ENCODE results near the gene NIPBL. TPM values are rescaled to one million over a fixed set of nuclear protein-coding genes. Genes with fewer than 3 reads are reported as not detected.

The NIPBL gene
- total and polyA plus RNA-seq, 2 of the 13 experiments (the other 11 are each of a cell fraction or from before 2014, with no cell fraction given) = 12.3 to 32.3 TPM

DNA sequence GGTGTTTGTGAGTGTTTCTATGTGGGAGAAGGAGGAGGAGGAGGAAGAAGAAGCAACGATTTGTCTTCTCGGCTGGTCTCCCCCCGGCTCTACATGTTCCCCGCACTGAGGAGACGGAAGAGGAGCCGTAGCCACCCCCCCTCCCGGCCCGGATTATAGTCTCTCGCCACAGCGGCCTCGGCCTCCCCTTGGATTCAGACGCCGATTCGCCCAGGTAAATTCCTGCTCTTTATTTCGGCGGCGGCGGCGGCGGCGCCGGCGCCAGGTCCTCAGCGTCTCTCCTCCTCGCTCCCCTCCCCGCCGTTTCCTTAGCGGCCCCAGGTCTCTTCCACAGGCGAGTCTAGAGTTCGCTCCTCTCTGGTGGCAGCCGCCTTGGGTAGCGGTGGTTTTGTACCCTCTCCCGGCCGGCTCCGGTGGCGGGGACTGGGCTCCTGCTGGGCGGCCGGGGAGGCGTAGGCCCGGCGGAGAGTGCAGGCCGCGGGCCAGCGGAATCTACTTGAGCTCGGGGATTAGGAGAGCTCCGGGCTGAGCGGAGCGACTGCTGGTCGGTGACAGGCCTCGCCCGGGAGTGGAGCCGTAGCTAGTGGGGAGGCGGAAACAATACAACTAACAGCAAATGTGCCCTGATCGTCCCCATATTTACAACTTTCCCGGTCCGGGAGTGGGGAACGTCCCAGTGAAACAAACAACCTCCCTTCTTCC lies 547 bp downstream of the NIPBL start (continued):
- TF ChIP-seq NONO (IDR thresholded peaks at IDR 0.05) = no peak
- TF ChIP-seq NONO (CRISPR knock-in tag; conservative IDR thresholded peaks at IDR 0.05) = no peak
- TF ChIP-seq, protein P1, sequence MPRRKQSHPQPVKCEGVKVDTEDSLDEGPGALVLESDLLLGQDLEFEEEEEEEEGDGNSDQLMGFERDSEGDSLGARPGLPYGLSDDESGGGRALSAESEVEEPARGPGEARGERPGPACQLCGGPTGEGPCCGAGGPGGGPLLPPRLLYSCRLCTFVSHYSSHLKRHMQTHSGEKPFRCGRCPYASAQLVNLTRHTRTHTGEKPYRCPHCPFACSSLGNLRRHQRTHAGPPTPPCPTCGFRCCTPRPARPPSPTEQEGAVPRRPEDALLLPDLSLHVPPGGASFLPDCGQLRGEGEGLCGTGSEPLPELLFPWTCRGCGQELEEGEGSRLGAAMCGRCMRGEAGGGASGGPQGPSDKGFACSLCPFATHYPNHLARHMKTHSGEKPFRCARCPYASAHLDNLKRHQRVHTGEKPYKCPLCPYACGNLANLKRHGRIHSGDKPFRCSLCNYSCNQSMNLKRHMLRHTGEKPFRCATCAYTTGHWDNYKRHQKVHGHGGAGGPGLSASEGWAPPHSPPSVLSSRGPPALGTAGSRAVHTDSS (CRISPR knock-in tag; conservative IDR thresholded peaks at IDR 0.05) = no peak
- TF ChIP-seq, protein P2, sequence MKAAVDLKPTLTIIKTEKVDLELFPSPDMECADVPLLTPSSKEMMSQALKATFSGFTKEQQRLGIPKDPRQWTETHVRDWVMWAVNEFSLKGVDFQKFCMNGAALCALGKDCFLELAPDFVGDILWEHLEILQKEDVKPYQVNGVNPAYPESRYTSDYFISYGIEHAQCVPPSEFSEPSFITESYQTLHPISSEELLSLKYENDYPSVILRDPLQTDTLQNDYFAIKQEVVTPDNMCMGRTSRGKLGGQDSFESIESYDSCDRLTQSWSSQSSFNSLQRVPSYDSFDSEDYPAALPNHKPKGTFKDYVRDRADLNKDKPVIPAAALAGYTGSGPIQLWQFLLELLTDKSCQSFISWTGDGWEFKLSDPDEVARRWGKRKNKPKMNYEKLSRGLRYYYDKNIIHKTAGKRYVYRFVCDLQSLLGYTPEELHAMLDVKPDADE (CRISPR knock-in tag; IDR thresholded peaks at IDR 0.05) = no peak
- 0 out of 2 replicates have a peak, but pooled peaks have one; percentile 22 for TF ChIP-seq ZNF20 (CRISPR knock-in tag; IDR thresholded peaks at IDR 0.05)
- no peak for TF ChIP-seq ZNF331 (CRISPR knock-in tag; IDR thresholded peaks at IDR 0.05)
- TF ChIP-seq, protein P3, sequence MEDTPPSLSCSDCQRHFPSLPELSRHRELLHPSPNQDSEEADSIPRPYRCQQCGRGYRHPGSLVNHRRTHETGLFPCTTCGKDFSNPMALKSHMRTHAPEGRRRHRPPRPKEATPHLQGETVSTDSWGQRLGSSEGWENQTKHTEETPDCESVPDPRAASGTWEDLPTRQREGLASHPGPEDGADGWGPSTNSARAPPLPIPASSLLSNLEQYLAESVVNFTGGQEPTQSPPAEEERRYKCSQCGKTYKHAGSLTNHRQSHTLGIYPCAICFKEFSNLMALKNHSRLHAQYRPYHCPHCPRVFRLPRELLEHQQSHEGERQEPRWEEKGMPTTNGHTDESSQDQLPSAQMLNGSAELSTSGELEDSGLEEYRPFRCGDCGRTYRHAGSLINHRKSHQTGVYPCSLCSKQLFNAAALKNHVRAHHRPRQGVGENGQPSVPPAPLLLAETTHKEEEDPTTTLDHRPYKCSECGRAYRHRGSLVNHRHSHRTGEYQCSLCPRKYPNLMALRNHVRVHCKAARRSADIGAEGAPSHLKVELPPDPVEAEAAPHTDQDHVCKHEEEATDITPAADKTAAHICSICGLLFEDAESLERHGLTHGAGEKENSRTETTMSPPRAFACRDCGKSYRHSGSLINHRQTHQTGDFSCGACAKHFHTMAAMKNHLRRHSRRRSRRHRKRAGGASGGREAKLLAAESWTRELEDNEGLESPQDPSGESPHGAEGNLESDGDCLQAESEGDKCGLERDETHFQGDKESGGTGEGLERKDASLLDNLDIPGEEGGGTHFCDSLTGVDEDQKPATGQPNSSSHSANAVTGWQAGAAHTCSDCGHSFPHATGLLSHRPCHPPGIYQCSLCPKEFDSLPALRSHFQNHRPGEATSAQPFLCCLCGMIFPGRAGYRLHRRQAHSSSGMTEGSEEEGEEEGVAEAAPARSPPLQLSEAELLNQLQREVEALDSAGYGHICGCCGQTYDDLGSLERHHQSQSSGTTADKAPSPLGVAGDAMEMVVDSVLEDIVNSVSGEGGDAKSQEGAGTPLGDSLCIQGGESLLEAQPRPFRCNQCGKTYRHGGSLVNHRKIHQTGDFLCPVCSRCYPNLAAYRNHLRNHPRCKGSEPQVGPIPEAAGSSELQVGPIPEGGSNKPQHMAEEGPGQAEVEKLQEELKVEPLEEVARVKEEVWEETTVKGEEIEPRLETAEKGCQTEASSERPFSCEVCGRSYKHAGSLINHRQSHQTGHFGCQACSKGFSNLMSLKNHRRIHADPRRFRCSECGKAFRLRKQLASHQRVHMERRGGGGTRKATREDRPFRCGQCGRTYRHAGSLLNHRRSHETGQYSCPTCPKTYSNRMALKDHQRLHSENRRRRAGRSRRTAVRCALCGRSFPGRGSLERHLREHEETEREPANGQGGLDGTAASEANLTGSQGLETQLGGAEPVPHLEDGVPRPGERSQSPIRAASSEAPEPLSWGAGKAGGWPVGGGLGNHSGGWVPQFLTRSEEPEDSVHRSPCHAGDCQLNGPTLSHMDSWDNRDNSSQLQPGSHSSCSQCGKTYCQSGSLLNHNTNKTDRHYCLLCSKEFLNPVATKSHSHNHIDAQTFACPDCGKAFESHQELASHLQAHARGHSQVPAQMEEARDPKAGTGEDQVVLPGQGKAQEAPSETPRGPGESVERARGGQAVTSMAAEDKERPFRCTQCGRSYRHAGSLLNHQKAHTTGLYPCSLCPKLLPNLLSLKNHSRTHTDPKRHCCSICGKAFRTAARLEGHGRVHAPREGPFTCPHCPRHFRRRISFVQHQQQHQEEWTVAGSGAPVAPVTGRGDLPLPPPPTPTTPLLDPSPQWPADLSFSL (CRISPR knock-in tag; IDR thresholded peaks at IDR 0.05) = no peak
- peak; percentile 76; the same call in 1 of the 2 replicates for TF ChIP-seq KAT7 (CRISPR knock-in tag; IDR thresholded peaks at IDR 0.05; ENCODE audit: borderline replicate concordance)
- TF ChIP-seq ZFP36L1 (CRISPR knock-in tag; IDR thresholded peaks at IDR 0.05) = no peak
- TF ChIP-seq, protein P4, sequence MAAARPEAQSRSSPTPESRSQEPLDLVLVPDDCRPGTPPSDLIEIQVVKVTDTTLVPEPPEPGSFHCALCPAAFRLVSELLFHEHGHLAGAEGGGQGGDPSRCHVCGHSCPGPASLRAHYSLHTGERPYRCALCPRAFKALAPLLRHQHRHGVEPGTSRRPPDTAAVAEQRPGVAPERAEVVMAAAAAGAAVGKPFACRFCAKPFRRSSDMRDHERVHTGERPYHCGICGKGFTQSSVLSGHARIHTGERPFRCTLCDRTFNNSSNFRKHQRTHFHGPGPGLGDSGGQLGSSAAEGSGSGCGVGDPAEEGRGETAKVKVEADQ (CRISPR knock-in tag; IDR thresholded peaks at IDR 0.05; ENCODE audit: borderline replicate concordance) = peak; percentile 17; the same call in 1 of the 2 replicates
- peak; percentile 39; the same call in 1 of the 2 replicates for TF ChIP-seq PITX1 (CRISPR knock-in tag; IDR thresholded peaks at IDR 0.05)
- TF ChIP-seq, protein P5, sequence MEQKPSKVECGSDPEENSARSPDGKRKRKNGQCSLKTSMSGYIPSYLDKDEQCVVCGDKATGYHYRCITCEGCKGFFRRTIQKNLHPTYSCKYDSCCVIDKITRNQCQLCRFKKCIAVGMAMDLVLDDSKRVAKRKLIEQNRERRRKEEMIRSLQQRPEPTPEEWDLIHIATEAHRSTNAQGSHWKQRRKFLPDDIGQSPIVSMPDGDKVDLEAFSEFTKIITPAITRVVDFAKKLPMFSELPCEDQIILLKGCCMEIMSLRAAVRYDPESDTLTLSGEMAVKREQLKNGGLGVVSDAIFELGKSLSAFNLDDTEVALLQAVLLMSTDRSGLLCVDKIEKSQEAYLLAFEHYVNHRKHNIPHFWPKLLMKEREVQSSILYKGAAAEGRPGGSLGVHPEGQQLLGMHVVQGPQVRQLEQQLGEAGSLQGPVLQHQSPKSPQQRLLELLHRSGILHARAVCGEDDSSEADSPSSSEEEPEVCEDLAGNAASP (CRISPR knock-in tag; IDR thresholded peaks at IDR 0.05; ENCODE audit: borderline replicate concordance) = no peak
- TF ChIP-seq FOXO1 (CRISPR knock-in tag; IDR thresholded peaks at IDR 0.05) = peak; percentile 60; the same call in 1 of the 2 replicates
- peak; percentile 56; the same call in 1 of the 2 replicates for TF ChIP-seq ZNF501 (CRISPR knock-in tag; IDR thresholded peaks at IDR 0.05)
- TF ChIP-seq KDM1A (CRISPR knock-in tag; IDR thresholded peaks at IDR 0.05) = no peak
- TF ChIP-seq CBX2 (IDR thresholded peaks at IDR 0.05; ENCODE audit: low read depth, low read length) = no peak
- no peak for TF ChIP-seq CBX2 (CRISPR knock-in tag; IDR thresholded peaks at IDR 0.05; ENCODE audit: low read depth)
- TF ChIP-seq, protein P6, sequence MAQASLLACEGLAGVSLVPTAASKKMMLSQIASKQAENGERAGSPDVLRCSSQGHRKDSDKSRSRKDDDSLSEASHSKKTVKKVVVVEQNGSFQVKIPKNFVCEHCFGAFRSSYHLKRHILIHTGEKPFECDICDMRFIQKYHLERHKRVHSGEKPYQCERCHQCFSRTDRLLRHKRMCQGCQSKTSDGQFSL (CRISPR knock-in tag; IDR thresholded peaks at IDR 0.05) = no peak

Measured in HepG2 (cell line).